Left colon (tissue), 2 donors: ENCODE measurements around the gene PAOX. TPM values are rescaled to one million over a fixed set of nuclear protein-coding genes. Genes with fewer than 3 reads are reported as not detected.
"Not testable (repeated sequence)": the region's sequence is repeated elsewhere in the genome, so short reads cannot be mapped to it uniquely, and the experiment has no call there.

ENCODE experiments used
- ATAC-seq: fragments of 200-7000 bp; cut with Tn5 transposase; one replicate; pipeline ENCODE4 v1.9.1; 2020; ENCODE audit warnings: mild to moderate bottlenecking, moderate library complexity
- DNase-seq, 2 donors: peaks; one replicate each; pipeline ENCODE4 v3.0.0-alpha.2; 2020
- intact Hi-C, 2 donors: fragments of 100-400 bp; cut with DNase I in 1 of 2; cut with micrococcal nuclease in 1 of 2; formaldehyde crosslinking; loops; one replicate each; pipeline versions ENCODE4 v1.11.2 to v1.14.0; 2022; cut with DNase I, micrococcal nuclease
- total RNA-seq, 2 donors: library from RNA; stranded (reverse); fragmentation: NEBNext Ultra II Directional; extraction: Animal tissue kit (Norgen Biotek cat#: 25700); gene quantifications; one replicate each; pipeline ENCODE4 v1.2.1, GENCODE V29; 2021
- donor health status: DM: no; HTN: no; CAD: no.
- donor health status: DM: yes; HTN: yes; CAD: no.

Gene PAOX
- total RNA-seq, 2 donors from 2014 or later, result 9.3 to 10.5 TPM

DNA sequence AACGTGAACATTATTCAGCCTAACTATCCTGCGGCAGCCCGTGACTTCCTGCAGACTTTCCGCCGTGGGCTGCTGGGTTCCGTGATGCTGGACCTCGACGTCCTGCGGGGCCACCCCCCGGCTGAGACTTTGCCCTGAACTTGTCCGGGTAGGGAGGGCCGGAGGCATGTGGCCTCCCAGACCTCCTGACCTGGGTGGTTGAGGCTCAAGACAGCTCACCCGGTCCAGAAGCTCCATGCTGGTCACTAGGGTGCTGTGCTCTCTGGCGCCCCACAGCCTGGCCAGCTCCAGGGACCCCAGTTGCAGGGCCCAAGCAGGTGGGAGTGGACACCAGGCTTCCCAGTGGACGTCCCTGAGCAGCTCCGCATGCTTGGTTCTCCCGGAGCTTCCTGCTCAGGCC is 41.0 kb downstream of the PAOX start:
- ATAC-seq, result no peak
- intact Hi-C loops, result no loop called here
- no peak for DNase-seq

GRCh38 chr10:133420579-133420978 is 41.5 kb downstream of the PAOX start:
- intact Hi-C loops, result no loop called here
- ATAC-seq, result no peak
- no peak for DNase-seq

- intact Hi-C loops, result no loop called here
- DNase-seq, result no peak
- ATAC-seq, result no peak
Measured at GRCh38 chr10:133421336-133422222, 42.5 kb downstream of the PAOX start.

GRCh38 chr10:133422223-133422806 is 43.3 kb downstream of the PAOX start:
- ATAC-seq, result no peak
- intact Hi-C loops, result no loop called here

DNA sequence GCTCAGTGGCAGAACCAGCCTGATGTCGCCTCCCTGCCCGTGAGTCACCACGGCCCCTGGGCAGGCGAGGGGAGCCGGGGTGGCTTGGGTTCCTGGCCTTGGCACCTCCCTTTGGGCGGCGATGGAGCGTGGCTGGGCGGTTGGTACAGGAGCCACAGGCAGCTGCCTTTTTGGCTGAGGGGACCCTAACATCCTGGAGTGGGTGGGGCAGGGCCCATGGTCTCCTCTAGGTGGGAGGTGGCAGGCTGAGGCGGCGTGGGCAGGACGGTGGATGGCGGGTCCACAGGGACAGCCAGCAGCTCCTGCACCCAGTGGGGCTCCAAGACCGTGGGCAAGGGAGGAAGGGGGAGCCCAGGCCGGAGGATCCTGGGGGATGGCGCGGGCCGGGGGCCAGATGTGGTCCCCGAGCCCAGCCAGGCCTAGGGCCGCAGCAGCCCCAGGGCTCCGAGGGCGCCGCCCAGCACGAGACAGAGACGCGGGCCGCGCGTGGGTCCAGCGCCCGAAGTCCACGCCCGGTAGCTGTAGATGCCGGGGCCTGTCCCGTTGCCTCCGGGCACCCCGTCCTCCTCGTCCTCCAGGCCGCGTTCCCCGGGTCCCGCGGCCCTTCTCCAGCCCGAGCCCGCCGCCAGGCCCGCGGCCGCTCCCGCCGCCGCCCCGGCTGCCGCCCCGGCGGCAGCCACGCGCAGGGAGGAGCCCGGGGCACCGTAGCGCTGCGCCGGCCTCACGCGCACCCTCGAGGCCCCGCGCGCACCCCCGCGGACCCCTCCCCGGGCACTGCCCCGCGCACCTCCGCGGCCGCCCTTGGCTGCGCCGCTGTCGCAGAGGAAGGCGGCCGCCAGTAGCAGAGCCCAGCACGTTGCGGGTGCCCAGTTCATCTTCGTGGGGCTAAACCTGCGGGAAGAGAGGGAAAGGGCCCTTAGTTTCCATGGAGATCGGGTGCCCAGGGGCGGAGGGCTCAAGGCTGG is 44.0 kb downstream of the PAOX start:
- intact Hi-C loops, result no loop called here
- DNase-seq, result no peak
- peak; percentile 23 for ATAC-seq

More at GRCh38 chr10:133422223-133422806, 43.3 kb downstream of the PAOX start:
- no peak for DNase-seq

GRCh38 chr10:133424102-133424501 is 45.0 kb downstream of the PAOX start:
- ATAC-seq, DNase-seq, intact Hi-C loops: not testable (repeated sequence)

- ATAC-seq, intact Hi-C loops, DNase-seq: not testable (repeated sequence)
Measured at GRCh38 chr10:133424601-133425000, 45.5 kb downstream of the PAOX start, which contains the start of gene SPRN. Gene SPRN (minus strand): TSS chr10:133424625. CDS start chr10:133423681, 944 bp downstream.

DNA sequence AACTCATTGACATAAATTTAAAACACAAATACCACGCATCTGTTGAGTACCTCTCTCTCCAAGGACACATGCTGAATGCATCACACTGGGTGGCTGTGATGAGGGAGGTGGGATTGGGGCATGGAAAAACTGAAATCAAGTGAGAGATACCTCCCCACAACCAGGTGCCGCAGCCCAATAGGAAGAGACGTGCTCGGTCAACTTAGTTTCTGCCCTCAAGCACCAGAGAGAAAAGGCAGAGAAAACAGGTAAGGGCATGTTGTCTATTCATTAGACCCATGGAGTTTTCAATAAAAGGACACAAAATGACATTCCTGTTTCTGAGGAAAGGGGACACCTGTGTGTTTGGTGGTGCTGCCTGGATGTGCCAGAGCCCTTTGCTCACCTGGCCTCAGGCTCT is 50.5 kb downstream of the PAOX start:
- DNase-seq, intact Hi-C loops, ATAC-seq: not testable (repeated sequence)

- intact Hi-C loops, DNase-seq: not testable (repeated sequence)
- peak; percentile 20 for ATAC-seq
Measured at GRCh38 chr10:133431888-133432613, 53.0 kb downstream of the PAOX start.

DNA sequence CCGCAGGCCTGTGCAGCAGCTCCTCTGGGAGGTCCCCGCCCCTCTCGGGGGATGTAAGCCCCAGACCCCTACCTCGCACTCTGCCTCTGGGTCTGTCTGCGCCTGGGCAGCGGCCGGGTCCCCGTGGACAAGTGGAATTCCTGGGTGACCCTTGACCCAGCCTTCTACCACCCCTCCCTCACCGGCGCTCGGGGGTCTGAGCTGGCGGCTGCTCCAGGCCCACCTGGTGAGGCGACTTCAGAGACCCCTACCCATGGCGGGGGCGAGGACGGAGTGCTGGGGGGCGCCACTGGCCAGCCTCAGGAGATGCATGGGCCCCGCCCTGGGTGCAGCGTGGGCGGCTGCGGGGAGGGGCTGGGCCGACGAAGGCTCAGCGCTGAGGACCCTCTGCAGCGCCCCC is 53.7 kb downstream of the PAOX start:
- intact Hi-C loops, DNase-seq, ATAC-seq: not testable (repeated sequence)

DNA sequence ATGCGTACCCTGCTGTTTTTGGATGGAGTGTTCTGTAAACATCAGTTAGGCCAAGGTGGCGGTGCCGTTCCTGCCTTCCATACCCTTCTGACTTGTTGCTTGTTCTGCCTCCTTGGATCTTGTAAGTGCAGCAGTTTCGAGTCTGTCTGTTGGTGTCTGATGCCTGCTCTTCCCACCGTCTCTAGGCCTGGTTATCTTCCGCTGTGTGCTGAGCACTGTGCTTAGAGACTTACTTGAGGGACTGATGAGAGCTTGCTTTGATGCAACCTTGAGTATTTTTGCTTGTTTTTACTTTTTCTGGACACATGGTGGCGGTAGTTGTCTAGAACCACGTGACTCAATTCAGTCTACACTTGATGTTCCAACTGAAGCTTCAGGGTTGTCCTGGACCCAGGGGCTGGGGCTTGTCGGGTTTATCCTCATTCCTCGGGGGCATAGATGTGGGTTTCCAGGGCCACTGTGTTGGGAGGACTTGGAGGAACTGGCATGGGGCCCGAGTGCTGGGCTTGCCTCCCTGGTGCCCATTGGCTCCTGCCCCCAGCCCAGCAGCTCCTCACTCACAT is 59.7 kb downstream of the PAOX start:
- peak; percentile 56 for ATAC-seq
- intact Hi-C loops, result no loop called here
- no peak for DNase-seq

DNA sequence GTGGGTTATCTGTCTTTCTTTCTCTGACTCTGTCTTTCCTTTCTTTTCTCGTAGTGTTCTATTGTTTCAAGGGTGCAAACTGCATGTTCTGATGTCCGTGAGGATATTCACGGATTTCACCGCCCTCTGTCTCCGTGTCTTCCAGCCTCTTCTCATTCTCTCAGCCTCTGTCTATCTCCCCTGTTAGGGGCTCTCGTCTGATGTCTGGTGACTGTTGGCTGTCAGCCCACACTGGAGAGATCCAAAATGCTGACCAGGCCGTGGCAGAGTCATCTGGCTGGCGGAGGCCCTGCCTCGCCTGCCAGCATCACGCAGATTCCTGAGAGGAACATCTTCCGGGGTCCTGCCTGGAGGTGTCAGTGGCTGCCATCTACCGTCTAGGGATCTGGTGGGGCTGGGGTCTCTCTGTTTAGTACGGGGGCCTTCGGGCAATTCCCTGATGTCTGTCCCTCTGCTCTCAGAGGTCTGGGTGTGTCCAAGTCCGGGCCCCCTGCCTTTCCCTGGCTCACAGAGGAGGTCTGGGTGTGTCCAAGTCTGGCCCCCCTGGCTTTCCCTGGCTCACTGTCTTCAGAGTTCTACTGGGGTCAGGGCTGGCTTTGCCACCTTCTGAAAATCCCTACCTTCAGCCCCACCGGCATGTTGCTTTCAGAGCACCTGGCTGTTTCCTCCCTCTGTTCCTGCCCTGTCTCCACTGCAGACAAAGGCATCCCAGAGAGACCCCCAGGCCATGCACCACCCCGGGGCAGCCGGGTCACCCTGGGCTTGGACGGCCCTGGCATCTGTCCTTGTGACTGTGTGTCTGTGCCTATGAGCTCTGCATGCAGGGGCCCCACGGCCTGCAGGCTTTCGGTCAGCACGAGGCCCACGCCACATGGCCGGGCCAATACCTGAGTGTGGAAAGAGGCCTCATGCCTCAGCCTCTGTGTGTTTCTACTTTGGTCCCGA is 60.7 kb downstream of the PAOX start:
- no peak for DNase-seq
- intact Hi-C loops, result no loop called here
- ATAC-seq, result no peak

GRCh38 chr10:133440633-133441285 is 61.7 kb downstream of the PAOX start:
- ATAC-seq (no peak), DNase-seq (no peak)
- intact Hi-C loops, result no loop called here
